RWPE2 (cell line): ENCODE measurements around the gene TARBP2.
"Not testable (repeated sequence)": the region's sequence is repeated elsewhere in the genome, so short reads cannot be mapped to it uniquely, and the experiment has no call there.

ENCODE experiments used
- ATAC-seq: fragments of 200-7000 bp; cut with Tn5 transposase; 3 replicates; pipeline ENCODE4 v1.9.1; 2021; ENCODE audit warnings: low read depth
- DNase-seq: peaks from one replicate; pipeline ENCODE4 v3.0.0-alpha.2; 2020; ENCODE audit warnings: low spot score
- H3K27ac ChIP-seq: fragments of 450-650 bp; 2 replicates; pipeline ENCODE4 v1.5.1; 2017; ENCODE audit warnings: mild to moderate bottlenecking; ENCODE audit not compliant: poor library complexity, severe bottlenecking
- H3K27me3 ChIP-seq: fragments of 250-450 bp; sonication (Bioruptor Pico); 2 replicates; pipeline ENCODE4 v1.5.1; 2021; ENCODE audit warnings: mild to moderate bottlenecking, moderate library complexity; ENCODE audit not compliant: insufficient read depth, poor library complexity, severe bottlenecking
- H3K36me3 ChIP-seq: fragments of 250-450 bp; sonication (Bioruptor Pico); 2 replicates; pipeline ENCODE4 v1.5.1; 2020; ENCODE audit warnings: low read depth, mild to moderate bottlenecking, moderate library complexity
- H3K4me1 ChIP-seq: fragments of 250-450 bp; sonication (Bioruptor Pico); 2 replicates; pipeline ENCODE4 v1.5.1; 2021; ENCODE audit warnings: mild to moderate bottlenecking, moderate library complexity; ENCODE audit not compliant: insufficient read depth, poor library complexity, severe bottlenecking
- H3K4me3 ChIP-seq: fragments of 250-450 bp; sonication (Bioruptor Pico); 2 replicates; pipeline ENCODE4 v1.5.1; 2021; ENCODE audit warnings: mild to moderate bottlenecking, moderate library complexity; ENCODE audit not compliant: severe bottlenecking
- H3K9me3 ChIP-seq: fragments of 250-450 bp; sonication (Bioruptor Pico); 2 replicates; pipeline ENCODE4 v1.5.1; 2021; ENCODE audit warnings: mild to moderate bottlenecking, moderate library complexity; ENCODE audit not compliant: severe bottlenecking
- TF ChIP-seq, protein P1 (sequence below): fragments of 450-650 bp; IDR thresholded peaks from one replicate; pipeline ENCODE4 v1.5.1; 2017; ENCODE audit warnings: mild to moderate bottlenecking, moderate library complexity; ENCODE audit not compliant: poor library complexity, severe bottlenecking

The TARBP2 gene

DNA sequence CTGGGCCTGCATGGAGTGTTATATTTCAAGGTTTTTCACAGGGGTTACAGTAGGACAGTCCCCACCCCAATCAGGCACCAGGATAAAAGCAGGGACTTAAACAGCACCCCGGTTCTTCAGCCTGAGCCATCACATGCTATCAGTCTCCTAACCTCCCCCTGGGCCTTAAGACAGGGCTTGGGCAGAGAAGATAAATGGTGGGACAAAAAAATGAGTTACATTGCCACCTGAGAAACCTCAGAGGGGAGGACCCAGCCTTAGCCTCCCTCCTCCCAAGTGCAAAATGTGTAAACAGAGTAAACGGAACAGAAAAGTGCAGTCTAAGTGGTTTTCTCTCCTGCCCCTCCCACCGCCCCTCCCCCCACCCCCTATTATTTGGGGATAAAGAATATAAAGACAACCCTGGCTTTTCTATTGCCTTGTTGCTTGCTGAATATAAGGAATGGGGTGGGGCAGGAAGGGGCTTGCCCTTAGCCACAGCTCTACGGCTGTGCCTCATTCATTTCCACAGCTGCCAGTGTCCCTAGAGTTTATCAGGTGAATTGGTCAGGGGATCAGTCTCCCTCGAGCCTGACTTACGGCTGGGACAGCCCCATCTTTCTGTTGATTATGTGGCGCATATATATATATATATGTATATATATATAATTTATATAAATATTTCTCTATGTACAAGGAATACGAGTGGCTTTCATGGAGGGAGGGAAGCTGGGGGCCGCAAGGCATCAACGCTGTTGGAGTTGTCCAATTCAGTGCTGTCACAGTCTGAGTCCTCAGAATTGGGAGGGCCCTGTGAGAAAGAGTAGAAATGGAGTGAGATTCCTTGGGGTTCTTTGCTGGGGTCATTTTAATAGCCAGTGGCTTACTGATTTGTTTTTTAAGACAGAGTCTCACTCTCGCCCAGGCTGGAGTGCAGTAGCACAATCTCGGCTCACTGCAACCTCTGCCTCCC is 20.3 kb upstream of the TARBP2 start:
- peak; percentile 9; the same call in 1 of the 3 replicates for ATAC-seq
- H3K9me3 ChIP-seq = no peaks in the 10 kb centered on the region
- H3K4me1 ChIP-seq = peaks cover 7% of the 10 kb centered on the region
- TF ChIP-seq, protein P1, sequence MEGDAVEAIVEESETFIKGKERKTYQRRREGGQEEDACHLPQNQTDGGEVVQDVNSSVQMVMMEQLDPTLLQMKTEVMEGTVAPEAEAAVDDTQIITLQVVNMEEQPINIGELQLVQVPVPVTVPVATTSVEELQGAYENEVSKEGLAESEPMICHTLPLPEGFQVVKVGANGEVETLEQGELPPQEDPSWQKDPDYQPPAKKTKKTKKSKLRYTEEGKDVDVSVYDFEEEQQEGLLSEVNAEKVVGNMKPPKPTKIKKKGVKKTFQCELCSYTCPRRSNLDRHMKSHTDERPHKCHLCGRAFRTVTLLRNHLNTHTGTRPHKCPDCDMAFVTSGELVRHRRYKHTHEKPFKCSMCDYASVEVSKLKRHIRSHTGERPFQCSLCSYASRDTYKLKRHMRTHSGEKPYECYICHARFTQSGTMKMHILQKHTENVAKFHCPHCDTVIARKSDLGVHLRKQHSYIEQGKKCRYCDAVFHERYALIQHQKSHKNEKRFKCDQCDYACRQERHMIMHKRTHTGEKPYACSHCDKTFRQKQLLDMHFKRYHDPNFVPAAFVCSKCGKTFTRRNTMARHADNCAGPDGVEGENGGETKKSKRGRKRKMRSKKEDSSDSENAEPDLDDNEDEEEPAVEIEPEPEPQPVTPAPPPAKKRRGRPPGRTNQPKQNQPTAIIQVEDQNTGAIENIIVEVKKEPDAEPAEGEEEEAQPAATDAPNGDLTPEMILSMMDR = no peak
- peaks cover 96% of the 10 kb centered on the region for H3K36me3 ChIP-seq
- no peak overlapping the region for H3K4me3 ChIP-seq
- no peak for DNase-seq
- peak overlapping the region; percentile 26 for H3K27ac ChIP-seq
- no peaks in the 10 kb centered on the region for H3K27me3 ChIP-seq

DNA sequence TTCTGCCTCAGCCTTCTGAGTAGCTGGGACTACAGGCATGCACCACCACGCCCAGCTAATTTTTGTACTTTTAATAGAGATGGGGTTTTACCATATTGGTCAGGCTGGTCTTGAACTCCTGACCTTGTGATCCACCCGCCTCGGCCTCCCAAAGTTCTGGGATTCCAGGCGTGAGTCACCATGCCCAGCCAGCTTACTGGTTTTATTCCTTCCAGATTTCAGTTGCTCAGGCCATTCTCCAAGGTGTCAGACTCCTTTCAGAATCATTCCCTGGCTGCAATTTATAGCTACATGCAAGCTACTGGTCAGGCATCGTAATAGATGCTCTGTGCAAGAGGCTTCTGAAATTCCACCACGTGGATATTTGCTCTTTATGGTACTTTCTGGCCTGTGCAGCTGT is 19.6 kb upstream of the TARBP2 start:
- Histone ChIP-seq H3K27ac (peak overlapping the region; percentile 26), H3K36me3 (peaks cover 96% of the 10 kb centered on the region)
- not testable (repeated sequence) for ATAC-seq, H3K4me1 ChIP-seq, DNase-seq, H3K9me3 ChIP-seq, H3K27me3 ChIP-seq, H3K4me3 ChIP-seq

DNA sequence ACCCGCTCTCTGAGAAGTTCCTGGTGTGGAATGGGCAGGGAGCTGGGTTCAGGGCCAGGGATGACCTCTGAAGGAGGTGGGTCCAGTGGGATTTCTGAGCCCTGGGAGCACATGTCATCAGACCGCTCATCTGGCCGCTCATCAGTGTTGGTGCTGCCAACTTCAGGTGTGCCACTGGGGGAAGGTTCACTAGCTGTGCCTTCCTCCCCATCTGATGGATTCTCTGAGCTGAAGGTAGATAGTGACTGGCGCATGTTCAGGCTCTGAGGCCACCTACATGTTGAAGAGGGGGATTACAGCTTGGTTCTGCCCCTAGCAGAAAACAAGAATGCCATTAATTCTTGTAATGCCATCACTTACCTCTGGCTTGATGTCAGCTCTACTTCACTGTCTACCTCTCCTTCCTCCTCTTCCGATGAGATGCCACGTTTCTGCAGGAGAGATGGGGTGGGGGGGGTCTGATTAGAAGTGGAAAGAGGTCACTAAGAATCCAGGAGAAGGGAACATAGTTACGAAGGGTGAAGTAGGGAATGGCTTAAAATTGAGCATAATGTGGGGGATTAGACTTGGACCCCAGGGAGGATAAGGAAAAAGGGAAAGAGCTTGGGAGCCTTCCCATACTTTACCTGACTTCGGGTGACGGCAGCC is 19.0 kb upstream of the TARBP2 start:
- Histone ChIP-seq H3K4me1 (peaks cover 4% of the 10 kb centered on the region), H3K9me3 (no peaks in the 10 kb centered on the region), H3K27ac (peak overlapping the region; percentile 26), H3K27me3 (no peaks in the 10 kb centered on the region), H3K4me3 (no peak overlapping the region), H3K36me3 (peaks cover 91% of the 10 kb centered on the region)
- ATAC-seq (peak; percentile 29; the same call in 2 of the 3 replicates), DNase-seq (no peak)
- TF ChIP-seq, protein P1 = no peak

DNA sequence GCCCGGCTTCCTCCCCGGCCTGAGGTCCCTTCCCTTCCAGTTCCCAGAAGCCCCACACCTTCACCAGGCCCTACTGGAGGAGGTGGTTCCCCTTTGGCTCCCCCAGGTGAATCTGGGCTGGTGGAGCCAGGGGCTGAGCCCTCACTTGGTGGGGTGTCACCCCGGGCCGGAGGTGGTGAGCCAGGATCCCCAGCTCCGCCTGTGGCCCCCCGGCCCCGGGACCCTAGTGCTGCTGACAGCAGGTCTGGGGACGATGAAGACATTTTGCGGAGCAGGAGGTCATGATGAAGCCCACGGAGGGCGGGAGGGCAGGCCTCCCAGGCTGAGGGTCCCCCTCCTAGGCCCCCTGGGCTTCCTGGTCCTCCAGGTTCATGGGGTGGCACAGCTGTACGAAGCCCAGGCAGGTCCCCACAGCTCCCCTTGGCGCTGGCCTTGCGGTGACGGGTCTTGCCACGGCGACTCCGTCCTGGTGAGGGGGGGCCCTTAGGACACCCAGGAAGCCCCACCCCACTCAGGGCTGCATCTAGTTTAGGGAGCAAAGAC is 18.4 kb upstream of the TARBP2 start:
- TF ChIP-seq, protein P1 = no peak
- ATAC-seq (no peak), DNase-seq (no peak)
- Histone ChIP-seq H3K4me1 (peaks cover 4% of the 10 kb centered on the region), H3K9me3 (no peaks in the 10 kb centered on the region), H3K4me3 (no peak overlapping the region), H3K36me3 (peaks cover 84% of the 10 kb centered on the region), H3K27ac (peak overlapping the region; percentile 3), H3K27me3 (no peaks in the 10 kb centered on the region)

DNA sequence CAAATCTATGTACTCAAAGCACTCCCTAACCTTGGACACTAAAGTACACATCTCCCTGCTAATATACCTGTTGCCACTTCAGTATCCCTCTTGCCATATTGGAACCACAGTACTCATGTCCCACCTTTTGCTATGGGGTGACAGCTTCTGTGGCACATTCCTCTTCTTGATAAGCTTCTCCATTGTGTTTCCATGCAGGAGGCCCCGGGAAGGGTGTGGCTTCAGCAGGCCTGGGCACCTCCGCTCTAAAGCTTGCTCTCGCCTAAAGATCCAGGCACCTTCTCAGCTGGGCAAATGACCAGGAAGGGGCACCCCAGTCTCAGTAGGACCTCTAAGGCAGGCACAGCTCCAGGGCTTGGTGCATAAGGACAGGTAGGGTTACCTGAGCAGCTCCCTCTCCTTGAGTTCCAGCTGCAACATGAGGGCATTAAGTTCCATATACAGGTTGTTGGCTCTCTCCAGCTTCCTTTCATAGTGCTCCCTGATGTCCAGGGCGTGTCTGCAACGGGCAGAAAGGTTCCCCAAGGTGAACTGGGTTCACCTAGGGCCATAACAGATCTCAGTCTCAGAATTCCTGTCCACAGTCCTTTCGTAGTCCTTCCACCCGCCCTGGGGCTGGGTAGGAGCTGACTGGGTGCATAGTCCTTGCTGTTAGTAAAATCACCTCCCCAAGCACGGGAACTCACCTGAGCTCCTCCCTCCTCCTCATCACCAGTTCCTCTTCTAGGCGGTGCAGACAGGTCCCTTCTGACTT is 17.7 kb upstream of the TARBP2 start:
- Histone ChIP-seq H3K4me1 (peaks cover 4% of the 10 kb centered on the region), H3K27me3 (no peaks in the 10 kb centered on the region), H3K36me3 (peaks cover 84% of the 10 kb centered on the region), H3K9me3 (no peaks in the 10 kb centered on the region), H3K27ac (peak overlapping the region; percentile 3), H3K4me3 (no peak overlapping the region)
- DNase-seq (no peak), ATAC-seq (peak; percentile 3)
- TF ChIP-seq, protein P1 = no peak
